Heart left ventricle (tissue), 16 donors: ENCODE measurements around the gene DDC. TPM values are rescaled to one million over a fixed set of nuclear protein-coding genes. Genes with fewer than 3 reads are reported as not detected.

ENCODE experiments used
- ATAC-seq, 4 donors: fragments of 200-7000 bp; cut with Tn5 transposase; one replicate each; pipeline ENCODE4 v1.9.1; 2020 to 2022; ENCODE audit warnings: moderate library complexity in 4 of 4, mild to moderate bottlenecking in 3 of 4, moderate number of reproducible peaks in 1 of 4
- DNase-seq, 5 donors: peaks; one replicate each; pipeline ENCODE4 v3.0.0-alpha.2; 2020
- H3K27ac ChIP-seq, 12 donors: fragments of 200-600 bp; sonication (generic) in 4 of 12; one replicate each; pipeline versions ENCODE4 v1.5.0 to v1.8.0; 2016 to 2022; ENCODE audit warnings: mild to moderate bottlenecking in 2 of 12
- H3K27me3 ChIP-seq, 9 donors: fragments of 200-600 bp; sonication (generic) in 2 of 9; one replicate each; pipeline versions ENCODE4 v1.5.1 to v1.8.0; 2016 to 2022; ENCODE audit warnings: mild to moderate bottlenecking in 3 of 9
- H3K36me3 ChIP-seq, 9 donors: fragments of 200-600 bp; sonication (generic) in 2 of 9; one replicate each; pipeline versions ENCODE4 v1.5.0 to v1.8.0; 2018 to 2022; ENCODE audit warnings: mild to moderate bottlenecking in 2 of 9
- H3K4me1 ChIP-seq, 12 donors: fragments of 200-600 bp; sonication (generic) in 4 of 12; one replicate each; pipeline versions ENCODE4 v1.5.0 to v1.8.0; 2016 to 2022; ENCODE audit warnings: mild to moderate bottlenecking in 3 of 12
- H3K4me3 ChIP-seq, 12 donors: fragments of 200-600 bp; sonication (generic) in 4 of 12; one replicate each; pipeline versions ENCODE4 v1.5.0 to v1.8.0; 2017 to 2022; ENCODE audit warnings: mild to moderate bottlenecking in 9 of 12, moderate library complexity in 4 of 12
- H3K9me3 ChIP-seq, 12 donors: fragments of 200-600 bp; sonication (generic) in 4 of 12; one replicate each; pipeline versions ENCODE4 v1.5.0 to v1.8.0; 2016 to 2022; ENCODE audit warnings: mild to moderate bottlenecking in 1 of 12
- CTCF ChIP-seq, 12 donors: fragments of 200-600 bp; sonication (generic) in 4 of 12; IDR thresholded peaks; one replicate each; pipeline versions ENCODE4 v1.5.0 to v1.8.0; 2018 to 2022; ENCODE audit warnings: antibody characterized with exemption in 12 of 12, mild to moderate bottlenecking in 5 of 12
- POLR2A ChIP-seq, 2 donors: fragments of 450-650 bp; IDR thresholded peaks; one replicate each; pipeline ENCODE4 v1.6.1; 2017; ENCODE audit warnings: antibody characterized with exemption in 2 of 2, mild to moderate bottlenecking in 2 of 2, moderate library complexity in 2 of 2
- WGBS, 4 donors: extraction: QIAGEN DNeasy Blood & Tissue Kit in 2 of 4; methylation state at CpG; one replicate each; pipeline versions ENCODE4 v1.1.5 to v1.1.7; 2013 to 2018; 5-methylcytosine and 5-hydroxymethylcytosine counted together
- intact Hi-C, 10 donors: fragments of 100-400 bp; cut with DNase I; formaldehyde crosslinking; loops; one replicate each; pipeline versions ENCODE4 v1.11.1 to v1.14.2; 2022
- polyA plus RNA-seq, 2 donors: library from polyadenylated mRNA; stranded (reverse); fragments of 200-250 nt; gene quantifications; one replicate each; pipeline ENCODE4 v1.2.3, GENCODE V29; 2013
- total RNA-seq, 9 donors: library from RNA; depleted of rRNA in 2 of 9; stranded (reverse); fragments of >200 nt in 2 of 9; fragmentation: NEBNext Ultra II Directional in 3 of 9; extraction: Animal tissue kit (Norgen Biotek cat#: 25700) in 3 of 9; gene quantifications; one replicate each; pipeline versions ENCODE4 v1.1.0 to v1.2.4, GENCODE V29; 2016 to 2023
- donor health status: ischemic (EF 13 %, LVEDD 7.1; RV severe dilation, severe dysfunction).
- donor health status: healthy with polysubstance abuse.
- donor health status: DM: no; HTN: yes; CAD: no.
- donor health status: DM: no; HTN: no; CAD: no.
- donor health status: ischemic (EF 25% LVEDD 6.9; RV normal size, moderate dysfunction).
- donor health status: ischemic (EF 25% LVEDD 5.7; RV mildly dilated, moderate dysfunction).
- donor health status: healthy.
- donor health status: DM: yes; HTN: yes; CAD: no.
- donor health status: ischemic (EF 35%, LVEDD 5.7; RV mildly dilated, moderate dysfunction).
- donor health status: nonischemic (EF 11% LVEDD 7.7; RV severe dilation, severe dysfunction).
- donor health status: DM: yes; HTN: yes; CAD: no.
- donor health status: PGD.
- donor health status: ischemic (EF 29% LVEDD 5.4; RV normal size, mild dysfunction).
- donor health status: nonischemic (EF 23%, LVEDD 6.1; RV moderate dilation, normal function).

Gene DDC
- total and polyA plus RNA-seq, 11 donors, result 0.08 TPM; not detected in 10

- Histone ChIP-seq H3K27ac (no peak overlapping the region), H3K4me3 (no peak overlapping the region), H3K9me3 (no peaks in the 10 kb centered on the region), H3K4me1 (peaks cover 0 to 8% (median 0%) of the 10 kb centered on the region in 12 donors), H3K36me3 (no peaks in the 10 kb centered on the region), H3K27me3 (peaks cover 0 to 5% (median 0%) of the 10 kb centered on the region in 9 donors)
- WGBS, 4 donors, result 79 to 94% (median 90%) methylated on average over 5 of the region's 5 CpGs
- intact Hi-C loops, result loop anchor here in 4 of 10 donors (5.0 to 10.0 kb wide), 2 partner anchors 123 to 595 kb away; no protein-coding TSS in a partner anchor
- no peak for TF ChIP-seq POLR2A (IDR thresholded peaks at IDR 0.05)
- no peak for TF ChIP-seq CTCF (IDR thresholded peaks at IDR 0.05)
- ATAC-seq, result no peak
- DNase-seq, result no peak
Observed at GRCh38 chr7:50471970-50472369, 93.2 kb downstream of the DDC start.

- intact Hi-C loops, result loop anchor here in 4 of 10 donors (5.0 to 10.0 kb wide), 2 partner anchors 124 to 597 kb away; no protein-coding TSS in a partner anchor
- H3K4me1 ChIP-seq, result peaks cover 0 to 8% (median 0%) of the 10 kb centered on the region in 12 donors
- no peak overlapping the region for H3K4me3 ChIP-seq
- H3K27me3 ChIP-seq, result peaks cover 0 to 5% (median 0%) of the 10 kb centered on the region in 9 donors
- H3K36me3 ChIP-seq, result no peaks in the 10 kb centered on the region
- no peak for ATAC-seq
- no peak overlapping the region for H3K27ac ChIP-seq
- H3K9me3 ChIP-seq, result no peaks in the 10 kb centered on the region
- DNase-seq, result no peak
- TF ChIP-seq POLR2A (IDR thresholded peaks at IDR 0.05), result no peak
- TF ChIP-seq CTCF (IDR thresholded peaks at IDR 0.05), result no peak
- WGBS, 4 donors, result 94 to 97% (median 95%) methylated on average over 8 to 17 of the region's 17 CpGs
Observed at GRCh38 chr7:50470250-50471163, 94.7 kb downstream of the DDC start.

- peaks cover 0 to 5% (median 0%) of the 10 kb centered on the region in 9 donors for H3K27me3 ChIP-seq
- no peak for TF ChIP-seq CTCF (IDR thresholded peaks at IDR 0.05)
- no peak for TF ChIP-seq POLR2A (IDR thresholded peaks at IDR 0.05)
- H3K4me1 ChIP-seq, result peaks cover 0 to 8% (median 0%) of the 10 kb centered on the region in 12 donors
- no peak overlapping the region for H3K4me3 ChIP-seq
- WGBS, 4 donors, result 93 to 97% (median 94%) methylated on average over 4 of the region's 4 CpGs
- DNase-seq, result no peak
- H3K36me3 ChIP-seq, result no peaks in the 10 kb centered on the region
- intact Hi-C loops, result loop anchor here (2.0 to 10.0 kb wide), 11 partner anchors 128 to 896 kb away; no protein-coding TSS in a partner anchor
- H3K9me3 ChIP-seq, result no peaks in the 10 kb centered on the region
- H3K27ac ChIP-seq, result no peak overlapping the region
- no peak for ATAC-seq
Observed at GRCh38 chr7:50469181-50469580, 96.0 kb downstream of the DDC start.
